PC-9 (cell line): ENCODE data around the gene TMEM273. TPM values are rescaled to one million over a fixed set of nuclear protein-coding genes. Genes with fewer than 3 reads are reported as not detected.

ENCODE experiments used
- BruUV-seq: library from RNA; stranded (reverse); fragments of 400-500 nt; replicated peaks from 2 replicates; lab custom pipeline; 2021; lab: Mats Ljungman, UMichigan
- CTCF ChIA-PET: fragments of 300-600 bp; sonication (Branson Sonifier 250); formaldehyde crosslinking; loops from one replicate; lab custom pipeline; 2022; ENCODE audit warnings: antibody characterized with exemption; lab: Charles Lee
- POLR2A ChIA-PET: fragments of 300-600 bp; sonication (Branson Sonifier 250); formaldehyde crosslinking; loops from one replicate; lab custom pipeline; 2022; ENCODE audit warnings: antibody characterized with exemption; ENCODE audit not compliant: unreplicated experiment; lab: Charles Lee
- DNase-seq, 2 experiments: peaks; one replicate each; pipeline versions ENCODE4 v3.0.0 to v3.0.0-alpha.2; 2015 to 2022; ENCODE audit warnings: mixed read lengths in 1 of 2
- H2AFZ ChIP-seq: fragments of 200-600 bp; sonication (generic); 2 replicates; pipeline ENCODE4 v1.8.1; 2017; ENCODE audit warnings: antibody characterized with exemption
- H3F3A ChIP-seq: fragments of 200-600 bp; sonication (generic); 2 replicates; pipeline ENCODE4 v1.8.1; 2017; ENCODE audit warnings: antibody characterized with exemption, mild to moderate bottlenecking, low read depth; ENCODE audit not compliant: insufficient read depth
- H3K27ac ChIP-seq: fragments of 200-600 bp; sonication (generic); 2 replicates; pipeline ENCODE4 v1.6.1; 2016; ENCODE audit warnings: mixed run types
- H3K27me3 ChIP-seq: fragments of 200-600 bp; sonication (generic); 2 replicates; pipeline ENCODE4 v1.6.1; 2016; ENCODE audit warnings: low read depth, mixed run types; ENCODE audit not compliant: insufficient read depth
- H3K36me3 ChIP-seq: fragments of 200-600 bp; sonication (generic); 2 replicates; pipeline ENCODE4 v1.6.1; 2016; ENCODE audit warnings: low read depth, mixed run types
- H3K4me1 ChIP-seq: fragments of 200-600 bp; sonication (generic); replicated peaks from 2 replicates; pipeline ENCODE4 v1.6.1; 2016; ENCODE audit warnings: mixed run types; ENCODE audit not compliant: insufficient read depth
- H3K4me2 ChIP-seq: fragments of 200-600 bp; sonication (generic); 2 replicates; pipeline ENCODE4 v1.6.1; 2017; ENCODE audit warnings: mixed run types
- H3K4me3 ChIP-seq: fragments of 200-600 bp; sonication (generic); 2 replicates; pipeline ENCODE4 v1.6.1; 2016; ENCODE audit warnings: mixed run types
- H3K79me2 ChIP-seq: fragments of 200-600 bp; sonication (generic); 2 replicates; pipeline ENCODE4 v1.6.1; 2017; ENCODE audit warnings: low read depth, mixed run types
- H3K9me2 ChIP-seq: fragments of 200-600 bp; sonication (generic); 2 replicates; pipeline ENCODE4 v1.8.1; 2017; ENCODE audit warnings: mild to moderate bottlenecking; ENCODE audit not compliant: insufficient read depth
- H3K9me3 ChIP-seq: fragments of 200-600 bp; sonication (generic); 2 replicates; pipeline ENCODE4 v1.8.1; 2016; ENCODE audit warnings: low read depth; ENCODE audit not compliant: insufficient read depth
- H4K20me1 ChIP-seq: fragments of 200-600 bp; sonication (generic); 2 replicates; pipeline ENCODE4 v1.8.1; 2017; ENCODE audit not compliant: insufficient read depth
- EZH2 ChIP-seq: fragments of 200-600 bp; sonication (generic); IDR thresholded peaks from 2 replicates; pipeline ENCODE4 v1.8.0; 2017; ENCODE audit warnings: antibody characterized with exemption, low read depth
- intact Hi-C: fragments of 100-400 bp; cut with micrococcal nuclease; formaldehyde crosslinking; loops from one replicate; pipeline ENCODE4 v1.10.0; 2022; ENCODE audit not compliant: unreplicated experiment
- total RNA-seq: library from RNA; stranded (reverse); gene quantifications from 2 replicates; pipeline ENCODE4 v1.2.3, GENCODE V29; 2021
- TF ChIP-seq, protein P1 (sequence below): fragments of 200-600 bp; sonication (generic); conservative IDR thresholded peaks from 2 replicates; pipeline ENCODE4 v1.6.1; 2017; ENCODE audit warnings: mixed run types, antibody characterized with exemption, mild to moderate bottlenecking, moderate library complexity

Gene TMEM273
- total RNA-seq, 1 experiment from 2014 or later = 0.26 TPM

DNA sequence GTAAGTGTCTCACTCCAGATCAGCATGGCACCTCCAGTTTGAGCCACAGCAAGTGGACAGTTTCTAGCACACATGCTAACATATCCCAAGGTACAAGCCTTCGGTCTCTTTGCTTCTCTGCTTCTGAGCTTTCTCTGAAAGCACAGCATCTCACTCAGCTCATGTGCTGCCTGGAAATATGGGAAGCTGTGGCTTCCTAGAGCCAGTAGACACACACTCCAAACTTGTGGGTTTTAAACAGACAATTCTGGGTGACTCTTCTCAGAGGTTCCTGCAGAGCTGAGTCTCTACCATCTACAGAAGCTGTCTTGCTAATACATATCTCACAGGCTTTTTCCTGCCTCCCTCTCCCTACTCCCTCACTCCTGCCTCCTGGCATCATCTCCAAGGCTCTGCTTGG lies 23.9 kb upstream of the TMEM273 start:
- no peaks in the 10 kb centered on the region for H3K9me2 ChIP-seq
- no peak overlapping the region for H2AFZ ChIP-seq
- no peaks in the 10 kb centered on the region for H3K4me1 ChIP-seq
- no peak overlapping the region for H3K27ac ChIP-seq
- no peaks in the 10 kb centered on the region for H3F3A ChIP-seq
- no TSS peak for BruUV-seq
- intact Hi-C loops = no loop called here
- no peaks in the 10 kb centered on the region for H3K79me2 ChIP-seq
- no peaks in the 10 kb centered on the region for H3K9me3 ChIP-seq
- peaks cover 23% of the 10 kb centered on the region; the same call in 1 of the 2 replicates for H3K27me3 ChIP-seq
- TF ChIP-seq, protein P1, sequence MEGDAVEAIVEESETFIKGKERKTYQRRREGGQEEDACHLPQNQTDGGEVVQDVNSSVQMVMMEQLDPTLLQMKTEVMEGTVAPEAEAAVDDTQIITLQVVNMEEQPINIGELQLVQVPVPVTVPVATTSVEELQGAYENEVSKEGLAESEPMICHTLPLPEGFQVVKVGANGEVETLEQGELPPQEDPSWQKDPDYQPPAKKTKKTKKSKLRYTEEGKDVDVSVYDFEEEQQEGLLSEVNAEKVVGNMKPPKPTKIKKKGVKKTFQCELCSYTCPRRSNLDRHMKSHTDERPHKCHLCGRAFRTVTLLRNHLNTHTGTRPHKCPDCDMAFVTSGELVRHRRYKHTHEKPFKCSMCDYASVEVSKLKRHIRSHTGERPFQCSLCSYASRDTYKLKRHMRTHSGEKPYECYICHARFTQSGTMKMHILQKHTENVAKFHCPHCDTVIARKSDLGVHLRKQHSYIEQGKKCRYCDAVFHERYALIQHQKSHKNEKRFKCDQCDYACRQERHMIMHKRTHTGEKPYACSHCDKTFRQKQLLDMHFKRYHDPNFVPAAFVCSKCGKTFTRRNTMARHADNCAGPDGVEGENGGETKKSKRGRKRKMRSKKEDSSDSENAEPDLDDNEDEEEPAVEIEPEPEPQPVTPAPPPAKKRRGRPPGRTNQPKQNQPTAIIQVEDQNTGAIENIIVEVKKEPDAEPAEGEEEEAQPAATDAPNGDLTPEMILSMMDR = no peak
- TF ChIP-seq EZH2 = no peak
- H4K20me1 ChIP-seq = no peaks in the 10 kb centered on the region
- no peak overlapping the region for H3K4me2 ChIP-seq
- no peaks in the 10 kb centered on the region for H3K36me3 ChIP-seq
- no peak overlapping the region for H3K4me3 ChIP-seq
- DNase-seq = no peak
- ChIA-PET CTCF (no interaction called here), POLR2A (no interaction called here)

DNA sequence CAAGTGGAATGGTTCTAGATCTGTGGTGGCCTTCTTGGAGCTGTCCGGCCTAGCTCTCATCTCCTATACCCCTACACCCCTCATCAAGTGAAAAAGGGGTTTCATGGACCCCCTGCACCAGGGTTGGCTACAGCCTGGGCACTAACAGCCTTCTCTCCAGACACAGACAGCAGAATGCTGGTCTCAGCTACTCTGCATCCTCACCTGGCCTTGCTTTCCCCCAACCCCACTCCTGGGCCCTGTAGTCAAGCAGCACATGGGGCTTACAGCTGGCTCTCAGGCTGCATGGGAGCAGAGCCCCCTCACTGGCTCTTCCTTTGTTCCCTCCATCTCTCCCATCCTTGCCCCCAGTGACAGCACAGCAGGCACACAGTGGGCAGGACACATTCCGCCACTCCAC lies 20.8 kb upstream of the TMEM273 start:
- H3K4me1 ChIP-seq = no peaks in the 10 kb centered on the region
- ChIA-PET CTCF (no interaction called here), POLR2A (no interaction called here)
- no peaks in the 10 kb centered on the region for H3K9me3 ChIP-seq
- no peaks in the 10 kb centered on the region for H3K36me3 ChIP-seq
- H3K9me2 ChIP-seq = no peaks in the 10 kb centered on the region
- DNase-seq = no peak
- H3K4me2 ChIP-seq = no peak overlapping the region
- intact Hi-C loops = no loop called here
- H3K27ac ChIP-seq = no peak overlapping the region
- peaks cover 22% of the 10 kb centered on the region; the same call in 1 of the 2 replicates for H3K27me3 ChIP-seq
- H4K20me1 ChIP-seq = no peaks in the 10 kb centered on the region
- no peak for TF ChIP-seq EZH2
- TF ChIP-seq, protein P1 = no peak
- no peak overlapping the region for H3K4me3 ChIP-seq
- no peaks in the 10 kb centered on the region for H3K79me2 ChIP-seq
- no TSS peak for BruUV-seq
- H2AFZ ChIP-seq = no peak overlapping the region
- H3F3A ChIP-seq = no peaks in the 10 kb centered on the region

DNA sequence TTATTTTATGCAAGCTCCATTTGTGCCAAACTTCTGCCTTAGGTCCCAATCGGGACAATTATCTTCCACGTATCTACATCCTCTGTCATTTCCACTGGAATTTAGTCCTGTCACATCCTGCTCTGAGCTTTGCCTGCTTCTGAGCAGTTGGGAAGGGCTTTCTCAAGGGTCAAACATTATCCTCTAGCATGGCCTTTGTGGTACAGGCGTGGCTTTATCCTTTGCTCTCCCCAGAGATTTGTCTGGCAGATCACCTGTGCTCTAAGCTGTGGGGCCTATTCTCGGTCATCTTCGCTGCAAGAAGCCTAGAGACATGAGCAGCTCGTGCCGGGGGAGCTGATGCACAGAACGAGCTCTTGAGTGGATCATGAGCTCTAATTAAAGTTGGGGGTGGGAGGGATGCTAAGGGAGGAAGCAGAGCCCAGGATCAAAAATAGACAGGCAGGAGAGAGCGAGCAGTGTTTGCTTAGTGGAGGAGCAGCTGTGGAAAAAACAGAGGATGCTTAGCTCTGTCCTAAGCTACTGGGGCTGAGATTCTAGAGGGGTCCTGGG lies 19.8 kb upstream of the TMEM273 start:
- no peak overlapping the region for H3K4me2 ChIP-seq
- H3K4me3 ChIP-seq = no peak overlapping the region
- no TSS peak for BruUV-seq
- H3F3A ChIP-seq = no peaks in the 10 kb centered on the region
- H2AFZ ChIP-seq = no peak overlapping the region
- DNase-seq = no peak
- H3K79me2 ChIP-seq = no peaks in the 10 kb centered on the region
- TF ChIP-seq, protein P1 = no peak
- TF ChIP-seq EZH2 = no peak
- no peaks in the 10 kb centered on the region for H3K9me3 ChIP-seq
- no peaks in the 10 kb centered on the region for H3K36me3 ChIP-seq
- intact Hi-C loops = no loop called here
- H3K9me2 ChIP-seq = no peaks in the 10 kb centered on the region
- ChIA-PET POLR2A (no interaction called here), CTCF (no interaction called here)
- H3K27ac ChIP-seq = no peak overlapping the region
- no peaks in the 10 kb centered on the region for H3K4me1 ChIP-seq
- peaks cover 18% of the 10 kb centered on the region; the same call in 1 of the 2 replicates for H3K27me3 ChIP-seq
- no peaks in the 10 kb centered on the region for H4K20me1 ChIP-seq
